Measurements from ENCODE around the gene CAP2.

DNA sequence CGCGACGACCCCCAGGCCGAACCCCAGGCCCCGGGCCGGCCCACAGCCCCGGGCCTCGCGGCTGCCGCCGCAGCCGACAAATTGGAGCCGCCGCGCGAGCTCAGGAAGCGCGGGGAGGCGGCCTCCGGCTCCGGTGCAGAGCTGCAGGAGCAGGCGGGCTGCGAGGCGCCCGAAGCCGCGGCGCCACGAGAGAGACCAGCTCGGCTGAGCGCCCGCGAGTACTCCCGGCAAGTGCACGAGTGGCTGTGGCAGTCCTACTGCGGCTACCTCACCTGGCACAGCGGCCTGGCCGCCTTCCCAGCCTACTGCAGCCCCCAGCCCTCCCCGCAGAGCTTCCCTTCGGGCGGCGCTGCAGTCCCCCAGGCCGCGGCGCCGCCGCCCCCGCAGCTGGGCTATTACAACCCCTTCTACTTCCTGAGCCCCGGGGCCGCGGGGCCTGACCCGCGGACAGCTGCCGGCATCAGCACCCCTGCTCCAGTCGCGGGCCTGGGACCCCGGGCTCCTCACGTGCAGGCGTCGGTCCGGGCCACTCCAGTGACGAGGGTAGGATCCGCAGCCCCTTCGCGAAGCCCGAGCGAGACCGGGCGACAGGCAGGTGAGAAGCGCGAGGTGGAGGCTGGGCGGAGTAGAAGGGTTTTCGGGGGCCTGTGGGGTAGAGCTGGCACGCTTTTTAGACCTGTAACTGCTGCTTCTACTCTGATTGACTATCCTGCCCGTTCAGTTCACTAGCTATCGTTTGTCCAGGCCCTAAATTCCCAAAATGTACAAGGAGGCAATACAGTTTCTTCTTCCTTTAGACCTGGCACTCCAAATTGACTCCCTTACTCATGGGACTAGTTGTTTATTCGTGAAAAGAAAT, 207.4 kb downstream of the CAP2 start:
- TF ChIP-seq CTCF (IDR thresholded peaks at IDR 0.05) (no peak), POLR2AphosphoS5 (IDR thresholded peaks at IDR 0.05) (no peak), POLR2A (IDR thresholded peaks at IDR 0.05) (peak in 1 of 2 donors; percentile 2)

Data from suprapubic skin (tissue), 4 donors.